SK-N-SH (cell line): Measurements from ENCODE around the gene SYNGR2.

ENCODE experiments used
- CTCF ChIP-seq: fragments of 200-600 bp; sonication (generic); IDR thresholded peaks from 2 replicates; pipeline ENCODE4 v1.6.1; 2017; ENCODE audit warnings: antibody characterized with exemption, mild to moderate bottlenecking, moderate library complexity
- EP300 ChIP-seq, 2 experiments: IDR thresholded peaks; 2 replicates each; pipeline versions ENCODE4 v1.4.0 to v1.6.1; 2012; ENCODE audit warnings: borderline replicate concordance in 1 of 2, low read depth in 1 of 2, low read length in 1 of 2
- EZH2phosphoT487 ChIP-seq: fragments of 200-600 bp; sonication (generic); IDR thresholded peaks from 2 replicates; pipeline ENCODE4 v1.6.1; 2017; ENCODE audit warnings: low read depth, mixed run types, mild to moderate bottlenecking, antibody characterized with exemption, moderate library complexity, borderline replicate concordance
- FOXM1 ChIP-seq: IDR thresholded peaks from 2 replicates; pipeline ENCODE4 v1.4.0; 2012; ENCODE audit warnings: low read depth, mild to moderate bottlenecking
- JUND ChIP-seq: IDR thresholded peaks from 2 replicates; pipeline ENCODE4 v1.4.0; 2012
- RAD21 ChIP-seq: IDR thresholded peaks from 2 replicates; pipeline ENCODE4 v1.6.1; 2012; ENCODE audit warnings: mild to moderate bottlenecking, low read length
- RXRA ChIP-seq: IDR thresholded peaks from 2 replicates; pipeline ENCODE4 v1.4.0; 2012; ENCODE audit warnings: low read depth, mild to moderate bottlenecking, borderline replicate concordance
- SIN3A ChIP-seq: IDR thresholded peaks from 2 replicates; pipeline ENCODE4 v1.6.1; 2012; ENCODE audit warnings: low read depth, mild to moderate bottlenecking, low read length, moderate library complexity, borderline replicate concordance
- TAF1 ChIP-seq: IDR thresholded peaks from 2 replicates; pipeline ENCODE4 v1.6.1; 2012; ENCODE audit warnings: low read depth, mild to moderate bottlenecking, low read length, moderate library complexity, borderline replicate concordance
- TCF12 ChIP-seq: IDR thresholded peaks from 2 replicates; pipeline ENCODE4 v1.4.0; 2012
- YY1 ChIP-seq: IDR thresholded peaks from 2 replicates; pipeline ENCODE4 v1.4.0; 2012; ENCODE audit warnings: low read depth, mild to moderate bottlenecking
- TF ChIP-seq, protein P1 (sequence below): IDR thresholded peaks from 2 replicates; pipeline ENCODE4 v1.6.1; 2012; ENCODE audit warnings: mild to moderate bottlenecking, low read depth, low read length, moderate library complexity

- no peak for TF ChIP-seq CTCF
- no peak for TF ChIP-seq FOXM1
- TF ChIP-seq EP300 (IDR thresholded peaks at IDR 0.05; ENCODE audit: borderline replicate concordance in 1 of 2, low read depth in 1 of 2, low read length in 1 of 2): no peak
- no peak for TF ChIP-seq RAD21
- TF ChIP-seq YY1: no peak
- no peak for TF ChIP-seq JUND
- TF ChIP-seq, protein P1, sequence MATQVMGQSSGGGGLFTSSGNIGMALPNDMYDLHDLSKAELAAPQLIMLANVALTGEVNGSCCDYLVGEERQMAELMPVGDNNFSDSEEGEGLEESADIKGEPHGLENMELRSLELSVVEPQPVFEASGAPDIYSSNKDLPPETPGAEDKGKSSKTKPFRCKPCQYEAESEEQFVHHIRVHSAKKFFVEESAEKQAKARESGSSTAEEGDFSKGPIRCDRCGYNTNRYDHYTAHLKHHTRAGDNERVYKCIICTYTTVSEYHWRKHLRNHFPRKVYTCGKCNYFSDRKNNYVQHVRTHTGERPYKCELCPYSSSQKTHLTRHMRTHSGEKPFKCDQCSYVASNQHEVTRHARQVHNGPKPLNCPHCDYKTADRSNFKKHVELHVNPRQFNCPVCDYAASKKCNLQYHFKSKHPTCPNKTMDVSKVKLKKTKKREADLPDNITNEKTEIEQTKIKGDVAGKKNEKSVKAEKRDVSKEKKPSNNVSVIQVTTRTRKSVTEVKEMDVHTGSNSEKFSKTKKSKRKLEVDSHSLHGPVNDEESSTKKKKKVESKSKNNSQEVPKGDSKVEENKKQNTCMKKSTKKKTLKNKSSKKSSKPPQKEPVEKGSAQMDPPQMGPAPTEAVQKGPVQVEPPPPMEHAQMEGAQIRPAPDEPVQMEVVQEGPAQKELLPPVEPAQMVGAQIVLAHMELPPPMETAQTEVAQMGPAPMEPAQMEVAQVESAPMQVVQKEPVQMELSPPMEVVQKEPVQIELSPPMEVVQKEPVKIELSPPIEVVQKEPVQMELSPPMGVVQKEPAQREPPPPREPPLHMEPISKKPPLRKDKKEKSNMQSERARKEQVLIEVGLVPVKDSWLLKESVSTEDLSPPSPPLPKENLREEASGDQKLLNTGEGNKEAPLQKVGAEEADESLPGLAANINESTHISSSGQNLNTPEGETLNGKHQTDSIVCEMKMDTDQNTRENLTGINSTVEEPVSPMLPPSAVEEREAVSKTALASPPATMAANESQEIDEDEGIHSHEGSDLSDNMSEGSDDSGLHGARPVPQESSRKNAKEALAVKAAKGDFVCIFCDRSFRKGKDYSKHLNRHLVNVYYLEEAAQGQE: no peak
- TF ChIP-seq RXRA: no peak
- TF ChIP-seq TAF1: no peak
- TF ChIP-seq SIN3A: no peak
- TF ChIP-seq EZH2phosphoT487: no peak
- no peak for TF ChIP-seq TCF12
Measured at GRCh38 chr17:78197147-78197832, 28.9 kb downstream of the SYNGR2 start.
